HepG2 (cell line): ENCODE data around the gene NLRX1. TPM values are rescaled to one million over a fixed set of nuclear protein-coding genes. Genes with fewer than 3 reads are reported as not detected.
"Not testable (repeated sequence)": the region's sequence is repeated elsewhere in the genome, so short reads cannot be mapped to it uniquely, and the experiment has no call there.

ENCODE experiments used
- ATAC-seq: fragments of 200-7000 bp; cut with Tn5 transposase; 3 replicates; pipeline ENCODE4 v1.9.1; 2020; ENCODE audit warnings: mild to moderate bottlenecking, moderate library complexity
- BruUV-seq: library from RNA; stranded (reverse); fragments of 400-500 nt; replicated peaks from 2 replicates; lab custom pipeline; 2021; lab: Mats Ljungman, UMichigan
- CTCF ChIA-PET: fragments of 300-600 bp; formaldehyde crosslinking; extraction: SDS; loops from one replicate; lab custom pipeline; 2021; ENCODE audit warnings: low total read pairs, inconsistent platforms, low intra/inter-chr PET ratio; lab: Yijun Ruan, JAX
- POLR2A ChIA-PET: fragments of 350-600 bp; sonication (Branson Sonifier 250); formaldehyde crosslinking; loops from one replicate; lab custom pipeline; 2020; ENCODE audit warnings: antibody characterized with exemption, inconsistent platforms; lab: Yijun Ruan, JAX
- DNase-seq: peaks from one replicate; pipeline ENCODE4 v3.0.0-alpha.2; 2015; ENCODE audit warnings: low spot score
- FAIRE-seq: peaks from 3 replicates; lab custom pipeline; 2011; peaks lifted over from hg19 to GRCh38; lab: Jason Lieb, UNC
- H2AFZ ChIP-seq: one replicate; pipeline ENCODE4 v1.6.1; 2011; ENCODE audit warnings: low read length, inconsistent platforms
- H3K27ac ChIP-seq: fragments of 300-600 bp; 3 replicates; pipeline ENCODE4 v1.8.0; 2011; ENCODE audit warnings: mixed run types, mild to moderate bottlenecking, mixed read lengths, low read length, inconsistent platforms; ENCODE audit not compliant: insufficient read depth; ENCODE audit errors: extremely low read length
- H3K27me3 ChIP-seq, 2 experiments: fragments of 200-600 bp in 1 of 2; 2 replicates in 1 of 2; 3 replicates in 1 of 2; pipeline versions ENCODE4 v1.6.0 to v1.8.0; 2011; ENCODE audit warnings: low read length in 2 of 2, mild to moderate bottlenecking in 2 of 2, moderate library complexity in 2 of 2, inconsistent platforms in 1 of 2; ENCODE audit not compliant: insufficient read depth in 2 of 2, control insufficient read depth in 1 of 2
- H3K36me3 ChIP-seq, 2 experiments: fragments of 200-600 bp in 1 of 2; replicated peaks in 1 of 2; 2 replicates in 1 of 2; 3 replicates in 1 of 2; pipeline versions ENCODE4 v1.5.1 to v1.8.0; 2011; ENCODE audit warnings: low read length in 2 of 2, inconsistent platforms in 1 of 2; ENCODE audit not compliant: insufficient read depth in 2 of 2, control insufficient read depth in 1 of 2
- H3K4me1 ChIP-seq: 2 replicates; pipeline ENCODE4 v1.5.1; 2012; ENCODE audit warnings: low read length, inconsistent platforms; ENCODE audit not compliant: insufficient read depth
- H3K4me2 ChIP-seq: 2 replicates; pipeline ENCODE4 v1.6.0; 2011; ENCODE audit warnings: low read depth, low read length, inconsistent platforms
- H3K4me3 ChIP-seq, 3 experiments: fragments of 200-600 bp in 1 of 3; sonication (generic), shearing (Covaris generic) in 1 of 3; replicated peaks in 1 of 3; 2 replicates each; pipeline ENCODE4 v1.5.1; 2011 to 2016; ENCODE audit warnings: low read length in 3 of 3, inconsistent platforms in 2 of 3, low read depth in 2 of 3, mild to moderate bottlenecking in 2 of 3, control low read depth in 1 of 3, mixed read lengths in 1 of 3; ENCODE audit not compliant: insufficient read depth in 1 of 3
- H3K79me2 ChIP-seq: one replicate; pipeline ENCODE4 v1.6.1; 2011; ENCODE audit warnings: low read length, inconsistent platforms; ENCODE audit not compliant: insufficient read depth
- H3K9ac ChIP-seq: 2 replicates; pipeline ENCODE4 v1.6.0; 2011; ENCODE audit warnings: mild to moderate bottlenecking, low read depth, low read length, inconsistent platforms; ENCODE audit not compliant: insufficient read depth
- H3K9me3 ChIP-seq: 2 replicates; pipeline ENCODE4 v1.5.1; 2012; ENCODE audit warnings: mild to moderate bottlenecking, low read length
- H4K20me1 ChIP-seq: 2 replicates; pipeline ENCODE4 v1.6.0; 2011; ENCODE audit warnings: inconsistent platforms, mild to moderate bottlenecking, low read length, moderate library complexity; ENCODE audit not compliant: insufficient read depth
- AGO2 ChIP-seq: fragments of 200-400 bp; formaldehyde crosslinking; optimal IDR thresholded peaks from 2 replicates; pipeline ENCODE3; 2017; ENCODE audit warnings: mild to moderate bottlenecking, low read depth, low read length, moderate library complexity
- PHF8 ChIP-seq: sonication (generic); formaldehyde crosslinking; IDR thresholded peaks from 2 replicates; pipeline ENCODE4 v1.5.0; 2020; ENCODE audit warnings: missing genetic modification reagents
- SMAD9 ChIP-seq: sonication (generic); formaldehyde crosslinking; IDR thresholded peaks from 2 replicates; pipeline ENCODE4 v1.5.1; 2020; ENCODE audit warnings: mild to moderate bottlenecking, missing genetic modification reagents
- ZNF10 ChIP-seq: sonication (generic); formaldehyde crosslinking; IDR thresholded peaks from 2 replicates; pipeline ENCODE4 v1.4.0; 2020; ENCODE audit warnings: mild to moderate bottlenecking, low read depth, missing genetic modification reagents, borderline replicate concordance
- ZNF101 ChIP-seq: sonication (generic); formaldehyde crosslinking; IDR thresholded peaks from 2 replicates; pipeline ENCODE4 v1.4.0; 2020; ENCODE audit warnings: mild to moderate bottlenecking, low read depth, missing genetic modification reagents, borderline replicate concordance
- WGBS: methylation state at CpG from one replicate; pipeline ENCODE4 v1.1.6; 2017; ENCODE audit warnings: low lambda C conversion rate; 5-methylcytosine and 5-hydroxymethylcytosine counted together
- in situ Hi-C: cut with HindIII; loops from 2 replicates; pipeline ENCODE4 v1.10.0; 2017; ENCODE audit warnings: low pct_unique_long_range_greater_than_20kb; ENCODE audit not compliant: extremely low pct_ligation_motif_present
- intact Hi-C: fragments of 100-400 bp; cut with micrococcal nuclease; formaldehyde crosslinking; loops from one replicate; pipeline ENCODE4 v1.10.0; 2022; ENCODE audit not compliant: unreplicated experiment
- polyA plus RNA-seq, 8 experiments: library from polyadenylated mRNA; depleted of rRNA in 3 of 8; stranded (reverse) in 7 of 8; unstranded in 1 of 8; fragments of >200 nt; fragmentation: Illumina TruSeq in 4 of 8; extraction: Trizol in 4 of 8; gene quantifications; 2 replicates each; pipeline versions ENCODE4 v1.2.1 to v1.2.3, GENCODE V29; 2011 to 2016; ENCODE audit warnings: low read depth in 4 of 8, missing spikeins in 1 of 8, mixed read lengths in 1 of 8; ENCODE audit not compliant: insufficient read depth in 1 of 8
- total RNA-seq, 5 experiments: library from RNA; depleted of rRNA; stranded (reverse); fragments of >200 nt; fragmentation: Illumina TruSeq; extraction: Trizol; gene quantifications; 2 replicates each; pipeline ENCODE4 v1.2.3, GENCODE V29; 2016; ENCODE audit warnings: low read depth in 1 of 5

NLRX1 gene
- total and polyA plus RNA-seq, 2 of the 13 experiments (the other 11 are each of a cell fraction or from before 2014, with no cell fraction given), result 8.7 to 11.0 TPM

DNA sequence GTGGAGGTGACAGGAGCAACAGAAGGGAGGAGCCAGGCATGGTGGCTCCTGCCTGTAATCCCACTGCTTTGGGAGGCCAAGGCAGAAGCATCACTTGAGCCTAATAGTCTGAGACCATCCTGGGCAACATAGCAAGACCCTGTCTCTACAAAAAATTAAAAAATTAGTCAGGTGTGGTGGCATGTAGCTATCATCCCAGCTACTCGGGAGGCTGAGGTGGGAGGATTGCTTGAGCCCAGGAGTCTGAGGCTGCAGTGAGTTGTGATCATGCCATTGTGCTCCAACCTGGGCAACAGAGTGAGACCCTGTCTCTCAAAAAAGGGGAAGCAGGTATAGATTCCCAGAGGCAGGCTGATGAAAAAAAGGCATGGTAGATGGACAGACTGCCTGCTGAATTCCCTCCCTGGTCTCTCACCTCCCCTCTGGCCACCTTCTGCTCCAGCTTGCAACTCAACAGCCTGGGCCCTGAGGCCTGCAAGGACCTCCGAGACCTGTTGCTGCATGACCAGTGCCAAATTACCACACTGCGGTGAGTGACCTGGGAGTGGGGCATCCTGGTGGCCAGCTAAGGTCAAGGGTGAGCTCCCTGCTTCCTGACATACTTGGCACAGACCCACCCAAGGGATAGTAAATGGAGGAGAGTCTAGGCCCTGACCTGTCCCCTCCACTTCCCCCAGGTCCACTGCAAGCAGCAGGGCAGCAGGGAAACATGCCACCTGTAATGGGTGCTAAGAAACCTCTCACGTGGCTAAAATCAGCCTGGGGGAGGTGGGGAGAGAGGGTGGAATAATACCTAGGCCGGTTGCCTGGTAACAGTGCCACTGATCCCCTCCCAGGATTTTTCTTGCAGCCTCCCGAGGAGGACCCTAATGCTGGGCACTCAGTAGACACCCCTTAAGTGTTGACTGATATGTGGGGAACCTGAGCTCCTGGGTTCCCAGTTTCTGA lies 12.5 kb downstream of the NLRX1 start (continued):
- TF ChIP-seq ZNF101 (CRISPR knock-in tag), result no peak
- TF ChIP-seq PHF8, result no peak

DNA sequence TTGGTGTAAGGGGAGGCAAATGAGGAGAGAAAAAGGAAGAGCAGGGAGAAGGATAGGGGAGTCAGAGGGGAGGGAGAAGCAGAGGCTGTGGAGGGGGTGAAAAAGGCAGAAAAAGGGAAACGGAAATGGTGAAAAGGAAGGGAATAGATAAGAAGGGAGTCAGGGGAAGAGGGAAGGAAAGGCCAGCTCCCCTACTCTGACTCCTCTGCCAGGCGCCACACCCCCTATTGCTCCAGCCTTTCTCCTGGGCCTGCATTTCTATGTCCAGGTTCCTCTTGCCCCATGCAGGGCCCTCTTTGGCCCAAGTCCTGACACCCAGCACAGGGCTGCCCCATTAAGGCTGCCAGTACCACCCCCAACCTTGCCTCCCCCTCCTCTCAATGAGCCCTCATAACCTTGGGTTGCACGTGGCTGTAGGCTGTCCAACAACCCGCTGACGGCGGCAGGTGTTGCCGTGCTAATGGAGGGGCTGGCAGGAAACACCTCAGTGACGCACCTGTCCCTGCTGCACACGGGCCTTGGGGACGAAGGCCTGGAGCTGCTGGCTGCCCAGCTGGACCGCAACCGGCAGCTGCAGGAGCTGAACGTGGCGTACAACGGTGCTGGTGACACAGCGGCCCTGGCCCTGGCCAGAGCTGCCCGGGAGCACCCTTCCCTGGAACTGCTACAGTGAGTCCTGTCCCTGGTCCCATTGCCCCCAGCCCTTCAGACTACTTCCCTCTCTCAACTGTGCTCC lies 13.3 kb downstream of the NLRX1 start:
- no peak for DNase-seq
- no peak overlapping the region for H3K9ac ChIP-seq
- peaks cover 3% of the 10 kb centered on the region in 2 experiments; a peak in 1 of 5 replicates for H3K36me3 ChIP-seq
- no TSS peak for BruUV-seq
- CTCF ChIA-PET, result no interaction called here
- H3K4me1 ChIP-seq, result peaks cover 16% of the 10 kb centered on the region
- in situ Hi-C loops, result no loop called here
- no peaks in the 10 kb centered on the region for H4K20me1 ChIP-seq
- H3K79me2 ChIP-seq, result no peaks in the 10 kb centered on the region
- FAIRE-seq, result no peak
- WGBS, result 93% methylated on average over 7 of the region's 17 CpGs
- H3K9me3 ChIP-seq, result no peaks in the 10 kb centered on the region
- no peak overlapping the region for H2AFZ ChIP-seq
- no peak overlapping the region for H3K4me3 ChIP-seq
- POLR2A ChIA-PET, result interaction anchor here (2.6 kb wide), 1 partner anchor 13 kb away, joined by 11 read pairs; no protein-coding TSS in a partner anchor
- intact Hi-C loops, result no loop called here
- no peaks in the 10 kb centered on the region; a peak in 1 of 5 replicates for H3K27me3 ChIP-seq
- no peak for ATAC-seq
- H3K27ac ChIP-seq, result no peak overlapping the region
- TF ChIP-seq ZNF10 (no peak), AGO2 (peak; percentile 54), SMAD9 (CRISPR knock-in tag) (no peak)
- TF ChIP-seq, all 625 proteins: peak for 1
- H3K4me2 ChIP-seq, result no peak overlapping the region

- H3K4me3 ChIP-seq, H3K27me3 ChIP-seq, FAIRE-seq, H3K36me3 ChIP-seq, H3K4me2 ChIP-seq, H3K9me3 ChIP-seq, ATAC-seq, CTCF ChIA-PET, H4K20me1 ChIP-seq, H3K9ac ChIP-seq, DNase-seq, H3K27ac ChIP-seq, H3K79me2 ChIP-seq, in situ Hi-C loops, H2AFZ ChIP-seq, BruUV-seq: not testable (repeated sequence)
- POLR2A ChIA-PET, result interaction anchor here (3.8 kb wide), 1 partner anchor 16 kb away, joined by 31 read pairs; the partner anchor contains the start of gene NLRX1
- peaks cover 16% of the 10 kb centered on the region for H3K4me1 ChIP-seq
- WGBS, result 84% methylated on average over 9 of the region's 9 CpGs
- intact Hi-C loops, result loop anchor here (1.0 kb wide), 1 partner anchor 9 kb away; no protein-coding TSS in a partner anchor
These were observed 15.9 kb downstream of the NLRX1 start for GRCh38 chr11:119184399-119184798.
